ENCODE data around the gene TTLL12. TPM values are rescaled to one million over a fixed set of nuclear protein-coding genes. Genes with fewer than 3 reads are reported as not detected.

Gene TTLL12
- polyA plus RNA-seq, 2 of the 4 experiments (the other 2 are of a cell fraction) = 8.6 to 18.7 TPM

GRCh38 chr22:43127166-43127908 is 59.6 kb downstream of the TTLL12 start:
- TF ChIP-seq RARB (CRISPR knock-in tag; IDR thresholded peaks at IDR 0.05) (no peak), BHLHE40 (IDR thresholded peaks at IDR 0.05; ENCODE audit: low read depth, low read length) (no peak), PBX3 (IDR thresholded peaks at IDR 0.05) (no peak), CBX2 (IDR thresholded peaks at IDR 0.05; ENCODE audit: borderline replicate concordance, low read depth) (no peak), ZFP36 (IDR thresholded peaks at IDR 0.05; ENCODE audit: borderline replicate concordance, partially characterized antibody) (no peak), KDM1A (IDR thresholded peaks at IDR 0.05; ENCODE audit: low read depth) (no peak), HOXA7 (CRISPR knock-in tag; IDR thresholded peaks at IDR 0.05) (no peak)
- ChIA-PET CTCF (interaction anchor here (0.6 to 2.5 kb wide), 5 partner anchors 8 to 260 kb away, joined by 3 to 11 read pairs (median 3); no protein-coding TSS in a partner anchor), POLR2A (interaction anchor here (0.6 to 0.9 kb wide), 2 partner anchors 24 to 1442 kb away, joined by 4 to 6 read pairs; partner anchors contain the start of gene TSPO)
- FAIRE-seq (no peak), DNase-seq (ENCODE audit: low read depth in 1 of 2, low spot score in 1 of 2) (no peak), ATAC-seq (peak; percentile 14 to 25; a peak in 3 of 6 replicates)
- 53% methylated on average over 3 of the region's 17 CpGs for WGBS (ENCODE audit: missing lambda C conversion rate)
- Histone ChIP-seq H3K4me3 (no peak overlapping the region), H3K4me1 (peaks cover 22% of the 10 kb centered on the region), H3K27ac (peak overlapping the region in 1 of 2 experiments; percentile 80; a peak in 3 of 6 replicates), H3K9me3 (no peaks in the 10 kb centered on the region), H3K4me2 (peak overlapping the region; percentile 66)

- Histone ChIP-seq H3K9me3 (no peaks in the 10 kb centered on the region), H3K4me2 (peak overlapping the region; percentile 66), H3K27ac (peak overlapping the region in 1 of 2 experiments; percentile 80; a peak in 3 of 6 replicates), H3K4me3 (no peak overlapping the region), H3K4me1 (peaks cover 22% of the 10 kb centered on the region)
- DNase-seq (ENCODE audit: low read depth in 1 of 2, low spot score in 1 of 2) (peak; percentile 56 to 85), FAIRE-seq (no peak), ATAC-seq (peak; percentile 69 to 88; a peak in 4 of 6 replicates)
- ChIA-PET POLR2A (no interaction called here), CTCF (interaction anchor here (0.9 to 2.5 kb wide), 4 partner anchors 9 to 259 kb away, joined by 3 to 11 read pairs (median 5); no protein-coding TSS in a partner anchor)
- TF ChIP-seq ZFP36 (IDR thresholded peaks at IDR 0.05; ENCODE audit: borderline replicate concordance, partially characterized antibody) (no peak), KDM1A (IDR thresholded peaks at IDR 0.05; ENCODE audit: low read depth) (no peak), HES2 (IDR thresholded peaks at IDR 0.05) (no peak), HDAC2 (IDR thresholded peaks at IDR 0.05) (no peak), JUN (IDR thresholded peaks at IDR 0.05) (no peak), RFX5 (IDR thresholded peaks at IDR 0.05) (no peak), HOXB5 (CRISPR knock-in tag; IDR thresholded peaks at IDR 0.05) (no peak), RAD21 (conservative IDR thresholded peaks at IDR 0.05 in 1 of 2, IDR thresholded peaks at IDR 0.05 in 1 of 2) (no peak), PHF8 (IDR thresholded peaks at IDR 0.05; ENCODE audit: borderline replicate concordance, low read depth) (no peak), POLR2A (IDR thresholded peaks at IDR 0.05; ENCODE audit: low read length) (no peak), EHF (CRISPR knock-in tag; IDR thresholded peaks at IDR 0.05) (no peak), CEBPB (IDR thresholded peaks at IDR 0.05) (no peak), HEYL (CRISPR knock-in tag; IDR thresholded peaks at IDR 0.05) (no peak), SREBF2 (IDR thresholded peaks at IDR 0.05) (no peak), POLR2AphosphoS2 (conservative IDR thresholded peaks at IDR 0.05; ENCODE audit: low read length) (no peak), E2F6 (IDR thresholded peaks at IDR 0.05; ENCODE audit: borderline replicate concordance, low read depth) (no peak)
- WGBS (ENCODE audit: missing lambda C conversion rate) = 0% methylated on average over 1 of the region's 5 CpGs
Measured at GRCh38 chr22:43126501-43127165, 60.3 kb downstream of the TTLL12 start.
